ENCODE measurements around the gene ABI3BP.

- TF ChIP-seq CTCF (conservative IDR thresholded peaks at IDR 0.05; ENCODE audit: low read length) = no peak
- TF ChIP-seq EZH2phosphoT487 (IDR thresholded peaks at IDR 0.05; ENCODE audit: borderline replicate concordance) = no peak
Measured at GRCh38 chr3:100743535-100743934, 249.7 kb downstream of the ABI3BP start.

All from Loucy (cell line).